GM12891 (cell line): Measurements from ENCODE around the gene SPATC1L.

ENCODE experiments used
- PAX5 ChIP-seq: IDR thresholded peaks from 2 replicates; pipeline ENCODE4 v1.6.1; 2011; ENCODE audit warnings: low read length, moderate library complexity, mild to moderate bottlenecking; ENCODE audit not compliant: insufficient read depth, severe bottlenecking
- POLR2A ChIP-seq: IDR thresholded peaks from 2 replicates; pipeline ENCODE4 v1.6.1; 2011; ENCODE audit warnings: low read depth, low read length, control low read depth
- POLR2AphosphoS5 ChIP-seq: IDR thresholded peaks from 2 replicates; pipeline ENCODE4 v1.6.1; 2011; ENCODE audit warnings: low read depth, low read length, control low read depth
- SPI1 ChIP-seq: IDR thresholded peaks from 2 replicates; pipeline ENCODE4 v1.6.1; 2011; ENCODE audit warnings: low read depth, low read length, control low read depth
- TAF1 ChIP-seq: IDR thresholded peaks from 2 replicates; pipeline ENCODE4 v1.6.1; 2011; ENCODE audit warnings: low read depth, low read length, control low read depth

GRCh38 chr21:46191686-46192575 is 7.7 kb upstream of the SPATC1L start:
- TF ChIP-seq POLR2A (no peak), POLR2AphosphoS5 (no peak), SPI1 (no peak), TAF1 (no peak), PAX5 (no peak)
